Measurements from ENCODE around the gene PTPN12.
A peak's percentile ranks its signal among the peaks of the same experiment; 100 is the strongest.
"Not testable (repeated sequence)": the region's sequence is repeated elsewhere in the genome, so short reads cannot be mapped to it uniquely, and the experiment has no call there.

The PTPN12 gene

GRCh38 chr7:77537136-77537777 lies at the start of gene PTPN12:
PTPN12 (plus strand) TSS chr7:77537295; CDS start chr7:77537547, 252 bp downstream.
- ATAC-seq (peak; percentile 72), DNase-seq (ENCODE audit: low spot score in 2 of 2) (peak; percentile 32 to 79)
- Mint-ChIP-seq H3K36me3 (peaks cover 5% of the 10 kb centered on the region), H3K27ac (peak within 1 kb of the TSS; percentile 72), H3K4me3 (peak within 1 kb of the TSS; percentile 87), H3K4me1 (peaks cover 15% of the 10 kb centered on the region), H3K9me3 (no peaks in the 10 kb centered on the region)

GRCh38 chr7:77488986-77489385 lies 48.1 kb upstream of the PTPN12 start:
- no peak overlapping the region for H3K4me3 Mint-ChIP-seq
- ATAC-seq (no peak), DNase-seq (ENCODE audit: low spot score in 2 of 2) (no peak)
- H3K9me3 Mint-ChIP-seq = peaks cover 9% of the 10 kb centered on the region
- H3K27ac Mint-ChIP-seq = no peak overlapping the region
- no peaks in the 10 kb centered on the region for H3K36me3 Mint-ChIP-seq
- no peaks in the 10 kb centered on the region for H3K4me1 Mint-ChIP-seq

DNA sequence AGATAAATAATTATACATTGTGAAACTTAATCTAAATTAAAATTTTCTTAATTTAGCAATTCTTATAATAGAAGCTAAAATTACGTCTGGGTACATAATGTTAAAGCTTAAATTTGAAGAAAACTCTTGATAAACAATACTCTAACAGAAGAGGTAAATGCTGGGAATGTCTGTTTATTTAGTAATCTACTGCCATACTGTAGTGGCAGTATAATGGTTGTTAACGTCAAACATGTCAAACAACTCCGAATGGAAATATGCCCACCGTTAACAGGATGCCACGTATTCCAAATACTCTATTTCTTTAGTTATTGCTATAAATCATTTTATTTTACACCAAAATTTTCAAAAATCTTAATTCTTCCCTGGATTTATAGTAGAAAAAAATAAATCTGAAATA lies 40.0 kb upstream of the PTPN12 start:
- H3K4me3 Mint-ChIP-seq = no peak overlapping the region
- no peak overlapping the region for H3K27ac Mint-ChIP-seq
- no peaks in the 10 kb centered on the region for H3K36me3 Mint-ChIP-seq
- H3K4me1 Mint-ChIP-seq = no peaks in the 10 kb centered on the region
- DNase-seq (ENCODE audit: low spot score in 2 of 2) (no peak), ATAC-seq (no peak)
- peaks cover 11% of the 10 kb centered on the region for H3K9me3 Mint-ChIP-seq

DNA sequence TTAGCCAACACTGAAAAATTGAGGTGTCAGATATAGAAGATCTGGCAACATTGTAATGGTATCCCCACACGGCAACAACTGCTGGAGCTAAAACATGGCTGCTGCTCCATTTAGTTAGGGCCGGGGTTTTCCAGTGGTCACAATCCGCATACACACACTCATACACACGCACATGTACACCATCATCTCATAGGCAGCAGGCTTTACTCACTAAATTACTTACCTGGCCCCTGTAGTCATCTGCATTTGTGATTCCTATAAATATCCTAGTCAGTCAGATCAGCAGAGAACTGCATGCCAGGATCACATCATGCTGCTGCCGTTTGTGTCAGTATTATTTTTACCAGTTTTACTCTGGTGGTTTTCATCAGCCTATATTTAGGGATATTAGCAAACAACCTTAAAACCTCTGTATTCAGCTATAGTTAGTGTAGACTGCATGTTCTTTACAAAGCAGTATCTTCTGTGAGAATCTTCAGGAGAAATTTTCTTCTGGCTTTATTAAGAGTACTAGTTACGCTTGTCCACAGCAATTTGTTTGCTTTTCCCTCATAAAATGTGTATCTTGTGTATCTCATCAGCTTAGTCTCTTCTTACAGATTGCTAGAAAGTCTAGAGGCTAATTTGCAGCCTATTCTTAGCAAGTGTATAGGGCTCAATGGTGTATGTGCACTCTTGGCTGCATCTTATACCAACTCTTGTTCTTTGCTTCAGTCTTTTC lies 38.3 kb upstream of the PTPN12 start:
- DNase-seq (ENCODE audit: low spot score in 2 of 2) (no peak), ATAC-seq (no peak)
- no peak overlapping the region for H3K27ac Mint-ChIP-seq
- H3K9me3 Mint-ChIP-seq = peaks cover 4% of the 10 kb centered on the region
- H3K4me3 Mint-ChIP-seq = no peak overlapping the region
- no peaks in the 10 kb centered on the region for H3K36me3 Mint-ChIP-seq
- no peaks in the 10 kb centered on the region for H3K4me1 Mint-ChIP-seq

GRCh38 chr7:77501192-77501515 lies 35.9 kb upstream of the PTPN12 start:
- H3K36me3 Mint-ChIP-seq = no peaks in the 10 kb centered on the region
- no peaks in the 10 kb centered on the region for H3K9me3 Mint-ChIP-seq
- H3K4me3 Mint-ChIP-seq = no peak overlapping the region
- DNase-seq (ENCODE audit: low spot score in 2 of 2) (no peak), ATAC-seq (no peak)
- no peaks in the 10 kb centered on the region for H3K4me1 Mint-ChIP-seq
- no peak overlapping the region for H3K27ac Mint-ChIP-seq

DNA sequence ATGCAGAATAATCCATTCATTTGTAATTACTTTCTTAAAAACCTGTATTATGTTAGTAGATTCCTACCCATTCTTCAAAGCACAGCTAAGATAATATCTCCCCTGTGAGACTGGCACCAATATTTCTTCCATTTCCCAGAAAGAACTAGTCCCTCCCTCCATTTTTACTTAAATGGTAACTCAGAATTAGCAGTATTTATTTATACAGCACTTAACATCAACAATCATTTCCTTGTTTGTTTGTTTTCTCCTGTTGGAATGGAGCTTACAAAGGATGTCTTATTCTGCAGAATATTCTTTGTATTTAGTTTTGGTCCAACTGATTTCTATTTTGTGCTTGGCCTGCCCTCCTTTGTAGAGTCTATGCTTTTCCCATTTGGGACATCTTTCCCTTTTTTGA lies 32.1 kb upstream of the PTPN12 start:
- no peaks in the 10 kb centered on the region for H3K36me3 Mint-ChIP-seq
- ATAC-seq (no peak), DNase-seq (ENCODE audit: low spot score in 2 of 2) (no peak)
- no peak overlapping the region for H3K4me3 Mint-ChIP-seq
- no peaks in the 10 kb centered on the region for H3K4me1 Mint-ChIP-seq
- no peak overlapping the region for H3K27ac Mint-ChIP-seq
- no peaks in the 10 kb centered on the region for H3K9me3 Mint-ChIP-seq

GRCh38 chr7:77506899-77507298 lies 30.2 kb upstream of the PTPN12 start:
- H3K27ac Mint-ChIP-seq = no peak overlapping the region
- H3K4me1 Mint-ChIP-seq = no peaks in the 10 kb centered on the region
- no peak overlapping the region for H3K4me3 Mint-ChIP-seq
- DNase-seq (ENCODE audit: low spot score in 2 of 2) (no peak), ATAC-seq (no peak)
- no peaks in the 10 kb centered on the region for H3K9me3 Mint-ChIP-seq
- H3K36me3 Mint-ChIP-seq = no peaks in the 10 kb centered on the region

GRCh38 chr7:77513002-77513670 lies 24.0 kb upstream of the PTPN12 start:
- ATAC-seq = not testable (repeated sequence)

DNA sequence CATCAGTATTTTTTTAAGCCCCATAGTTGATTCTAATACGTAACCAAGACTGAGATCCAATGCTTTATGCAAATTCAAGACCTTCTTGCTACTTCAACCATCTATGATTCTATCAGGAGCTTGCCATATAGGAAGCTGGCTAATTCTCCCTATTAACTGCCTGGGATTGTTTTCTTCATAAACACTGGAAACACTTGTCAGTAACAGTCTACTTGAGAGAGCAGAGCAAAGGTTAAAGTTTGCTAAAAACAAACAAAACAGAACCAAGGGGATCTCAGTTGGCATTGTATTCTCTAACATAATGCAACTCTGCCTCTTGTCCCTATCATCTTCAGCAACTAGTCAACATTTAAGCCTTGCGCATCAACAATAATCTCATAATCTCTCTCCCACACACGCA lies 21.0 kb upstream of the PTPN12 start:
- ATAC-seq (no peak), DNase-seq (ENCODE audit: low spot score in 2 of 2) (no peak)
- Mint-ChIP-seq H3K4me1 (no peaks in the 10 kb centered on the region), H3K4me3 (no peak overlapping the region), H3K36me3 (no peaks in the 10 kb centered on the region), H3K27ac (no peak overlapping the region), H3K9me3 (no peaks in the 10 kb centered on the region)

More at GRCh38 chr7:77513002-77513670, 24.0 kb upstream of the PTPN12 start:
- H3K4me3 Mint-ChIP-seq; H3K27ac Mint-ChIP-seq; H3K36me3 Mint-ChIP-seq; H3K9me3 Mint-ChIP-seq; H3K4me1 Mint-ChIP-seq; DNase-seq (ENCODE audit: low spot score in 2 of 2): not testable (repeated sequence)

DNA sequence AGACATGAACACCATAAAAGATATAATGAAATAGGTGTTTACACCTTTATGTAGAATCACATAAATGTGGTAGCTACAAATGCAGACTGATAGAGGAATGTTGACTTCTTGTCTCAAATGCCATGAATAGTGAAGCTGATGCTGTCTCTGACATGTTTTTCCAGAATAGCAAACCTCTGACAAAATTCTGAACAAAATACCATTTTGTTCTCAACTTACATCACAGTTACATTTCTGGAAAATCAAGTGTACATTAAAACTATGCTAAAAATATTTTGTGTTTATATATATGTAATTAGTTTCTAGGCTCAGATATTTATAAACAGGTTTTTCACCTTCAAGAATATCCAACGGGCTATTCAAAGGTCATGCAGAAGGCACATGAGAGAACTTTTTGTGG lies 16.8 kb upstream of the PTPN12 start:
- no peaks in the 10 kb centered on the region for H3K9me3 Mint-ChIP-seq
- DNase-seq (ENCODE audit: low spot score in 2 of 2) (no peak), ATAC-seq (no peak)
- H3K36me3 Mint-ChIP-seq = no peaks in the 10 kb centered on the region
- no peaks in the 10 kb centered on the region for H3K4me1 Mint-ChIP-seq
- H3K27ac Mint-ChIP-seq = no peak overlapping the region
- no peak overlapping the region for H3K4me3 Mint-ChIP-seq

- DNase-seq (ENCODE audit: low spot score in 2 of 2); H3K9me3 Mint-ChIP-seq; ATAC-seq; H3K36me3 Mint-ChIP-seq; H3K27ac Mint-ChIP-seq; H3K4me1 Mint-ChIP-seq; H3K4me3 Mint-ChIP-seq: not testable (repeated sequence)
Measured at GRCh38 chr7:77521537-77521936, 15.6 kb upstream of the PTPN12 start.

DNA sequence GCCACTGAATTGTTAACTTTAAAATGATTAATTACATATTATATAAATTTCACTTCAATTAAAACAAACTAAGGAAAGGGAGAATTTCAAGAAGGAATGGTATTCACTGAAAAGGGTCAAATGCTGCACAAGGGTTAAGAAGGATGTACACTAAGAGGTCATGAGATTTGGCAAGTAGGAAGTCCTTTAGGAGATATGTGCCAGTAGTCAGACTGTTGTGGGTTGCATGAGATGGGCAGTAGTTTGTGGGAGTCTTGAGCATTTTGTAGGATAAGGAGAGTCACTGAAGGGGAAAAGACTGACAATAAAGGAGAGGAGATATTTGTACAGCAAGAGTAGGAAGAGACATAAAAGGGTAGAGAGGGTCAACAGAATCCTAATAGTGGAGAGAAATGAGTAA lies 12.4 kb upstream of the PTPN12 start:
- no peak for ATAC-seq
- no peaks in the 10 kb centered on the region for H3K9me3 Mint-ChIP-seq
- H3K36me3 Mint-ChIP-seq = no peaks in the 10 kb centered on the region
- no peak overlapping the region for H3K27ac Mint-ChIP-seq
- no peak for DNase-seq (ENCODE audit: low spot score in 2 of 2)
- H3K4me1 Mint-ChIP-seq = no peaks in the 10 kb centered on the region
- H3K4me3 Mint-ChIP-seq = no peak overlapping the region

GRCh38 chr7:77525231-77525630 lies 11.9 kb upstream of the PTPN12 start:
- no peak overlapping the region for H3K4me3 Mint-ChIP-seq
- H3K4me1 Mint-ChIP-seq = no peaks in the 10 kb centered on the region
- ATAC-seq = no peak
- no peaks in the 10 kb centered on the region for H3K9me3 Mint-ChIP-seq
- no peak overlapping the region for H3K27ac Mint-ChIP-seq
- H3K36me3 Mint-ChIP-seq = no peaks in the 10 kb centered on the region
- DNase-seq (ENCODE audit: low spot score in 2 of 2) = no peak

- Mint-ChIP-seq H3K4me3 (no peak overlapping the region), H3K4me1 (peaks cover 8% of the 10 kb centered on the region), H3K36me3 (no peaks in the 10 kb centered on the region), H3K27ac (no peak overlapping the region), H3K9me3 (no peaks in the 10 kb centered on the region)
- DNase-seq (ENCODE audit: low spot score in 2 of 2) = no peak
- ATAC-seq = no peak
Measured at GRCh38 chr7:77528368-77528767, 8.7 kb upstream of the PTPN12 start.

DNA sequence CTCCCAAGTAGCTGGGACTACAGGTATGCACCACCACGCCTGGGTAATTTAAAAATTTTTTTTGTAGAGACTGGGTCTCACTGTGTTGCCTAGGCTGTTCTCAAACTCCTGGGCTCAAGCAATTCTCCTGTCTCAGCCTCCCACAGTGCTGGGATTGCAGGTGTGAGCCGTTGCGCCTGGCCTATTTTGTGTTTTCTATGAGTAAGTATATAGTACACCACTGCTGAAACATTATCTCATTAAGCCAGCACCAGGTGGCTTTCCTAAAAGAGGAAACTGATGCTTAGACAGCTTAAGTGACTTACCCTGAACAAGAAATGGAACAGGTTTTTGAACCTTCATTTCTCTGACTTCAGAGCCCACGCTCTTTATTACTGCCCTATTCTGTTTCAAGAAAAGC lies 7.8 kb upstream of the PTPN12 start:
- ATAC-seq (no peak), DNase-seq (ENCODE audit: low spot score in 2 of 2) (no peak)
- Mint-ChIP-seq H3K4me1 (peaks cover 8% of the 10 kb centered on the region), H3K4me3 (no peak overlapping the region), H3K36me3 (no peaks in the 10 kb centered on the region), H3K9me3 (no peaks in the 10 kb centered on the region), H3K27ac (no peak overlapping the region)

DNA sequence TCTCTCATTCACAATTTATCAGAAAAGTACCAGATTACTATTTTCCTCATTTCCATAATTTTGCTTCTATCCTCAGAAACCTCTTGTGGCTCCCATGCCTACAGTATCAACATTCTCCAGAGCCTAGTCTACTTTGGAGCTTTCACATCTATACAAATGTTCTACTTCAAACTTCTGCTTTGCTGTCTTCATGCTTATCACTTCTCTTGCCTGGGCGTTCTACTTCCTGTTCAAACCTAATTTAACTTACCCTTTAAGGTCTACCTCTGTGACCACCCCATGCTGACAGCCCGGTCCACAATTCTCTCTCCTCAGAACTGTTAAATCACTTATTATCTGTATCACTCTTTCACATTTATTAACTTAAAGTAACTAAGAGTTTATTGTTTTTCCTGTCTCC lies 6.1 kb upstream of the PTPN12 start:
- no peak for DNase-seq (ENCODE audit: low spot score in 2 of 2)
- Mint-ChIP-seq H3K27ac (no peak overlapping the region), H3K9me3 (no peaks in the 10 kb centered on the region), H3K36me3 (no peaks in the 10 kb centered on the region), H3K4me1 (peaks cover 8% of the 10 kb centered on the region), H3K4me3 (no peak overlapping the region)
- ATAC-seq = no peak

Data from stimulated activated effector memory CD8-positive, alpha-beta T cell treated with anti-CD3 and anti-CD28 coated beads, Interleukin-12 subunit alpha, Interleukin-12 subunit beta, amount 100 ng/mL, for 72 hours (primary cell).